Motor neuron (in vitro differentiated cells): Measurements from ENCODE around the gene JMJD6. TPM values are rescaled to one million over a fixed set of nuclear protein-coding genes. Genes with fewer than 3 reads are reported as not detected.
"Not testable (repeated sequence)": the region's sequence is repeated elsewhere in the genome, so short reads cannot be mapped to it uniquely, and the experiment has no call there.

ENCODE experiments used
- ATAC-seq, 8 experiments: fragments of 200-7000 bp; cut with Tn5 transposase; replicated peaks in 6 of 8; 2 replicates each; pipeline ENCODE4 v1.8.0; 2021; ENCODE audit warnings: mild to moderate bottlenecking in 8 of 8, moderate library complexity in 8 of 8
- H3K27ac ChIP-seq, 2 donors: fragments of 250-450 bp; sonication (Bioruptor Pico); 2 replicates each; pipeline ENCODE4 v1.9.0; 2021; ENCODE audit warnings: antibody characterized with exemption in 2 of 2, mild to moderate bottlenecking in 2 of 2, moderate library complexity in 1 of 2
- H3K4me1 ChIP-seq, 2 donors: fragments of 250-450 bp; sonication (Bioruptor Pico); replicated peaks in 1 of 2; 2 replicates each; pipeline ENCODE4 v1.6.1; 2021; ENCODE audit warnings: antibody characterized with exemption in 2 of 2, mild to moderate bottlenecking in 2 of 2, moderate library complexity in 1 of 2
- H3K4me3 ChIP-seq, 5 donors: fragments of 250-450 bp; sonication (Bioruptor Pico); 2 replicates each; pipeline ENCODE4 v1.9.0; 2021; ENCODE audit warnings: antibody characterized with exemption in 5 of 5, mild to moderate bottlenecking in 5 of 5, moderate library complexity in 4 of 5
- WGBS, 10 experiments: fragments of 450-650 bp; shearing (Covaris generic); methylation state at CpG; one replicate each; pipeline ENCODE4 v1.0.0; 2022; 5-methylcytosine and 5-hydroxymethylcytosine counted together
- in situ Hi-C, 9 experiments: fragments of 400-800 bp; cut with MboI; loops; one replicate each; pipeline ENCODE4 v1.15.0; 2021; ENCODE audit warnings: low sequenced_read_pairs in 9 of 9, low pct_unique_long_range_greater_than_20kb in 2 of 9; ENCODE audit not compliant: unreplicated experiment in 9 of 9
- total RNA-seq, 8 experiments: library from RNA; unstranded; fragments of 300-600 nt; gene quantifications; 2 replicates each; pipeline versions ENCODE4 v1.2.3 to v1.2.4, GENCODE V29; 2022

The JMJD6 gene
- total RNA-seq, 8 experiments from 2014 or later, result 20.8 to 45.5 (median 26.5) TPM

GRCh38 chr17:76744747-76745146 is 18.3 kb upstream of the JMJD6 start:
- no peak for ATAC-seq
- in situ Hi-C loops, result no loop called here
- WGBS, 10 experiments, result 87 to 100% (median 100%) methylated on average over 1 to 2 of the region's 2 CpGs; no CpG with 5 or more reads in 4 of the 10 experiments
- Histone ChIP-seq H3K4me3 (no peak overlapping the region), H3K27ac (no peak overlapping the region), H3K4me1 (no peaks in the 10 kb centered on the region)

GRCh38 chr17:76742958-76743357 is 16.6 kb upstream of the JMJD6 start:
- Histone ChIP-seq H3K4me3 (no peak overlapping the region), H3K27ac (no peak overlapping the region), H3K4me1 (peaks cover 0 to 5% of the 10 kb centered on the region in 2 donors)
- no peak for ATAC-seq
- in situ Hi-C loops, result no loop called here

DNA sequence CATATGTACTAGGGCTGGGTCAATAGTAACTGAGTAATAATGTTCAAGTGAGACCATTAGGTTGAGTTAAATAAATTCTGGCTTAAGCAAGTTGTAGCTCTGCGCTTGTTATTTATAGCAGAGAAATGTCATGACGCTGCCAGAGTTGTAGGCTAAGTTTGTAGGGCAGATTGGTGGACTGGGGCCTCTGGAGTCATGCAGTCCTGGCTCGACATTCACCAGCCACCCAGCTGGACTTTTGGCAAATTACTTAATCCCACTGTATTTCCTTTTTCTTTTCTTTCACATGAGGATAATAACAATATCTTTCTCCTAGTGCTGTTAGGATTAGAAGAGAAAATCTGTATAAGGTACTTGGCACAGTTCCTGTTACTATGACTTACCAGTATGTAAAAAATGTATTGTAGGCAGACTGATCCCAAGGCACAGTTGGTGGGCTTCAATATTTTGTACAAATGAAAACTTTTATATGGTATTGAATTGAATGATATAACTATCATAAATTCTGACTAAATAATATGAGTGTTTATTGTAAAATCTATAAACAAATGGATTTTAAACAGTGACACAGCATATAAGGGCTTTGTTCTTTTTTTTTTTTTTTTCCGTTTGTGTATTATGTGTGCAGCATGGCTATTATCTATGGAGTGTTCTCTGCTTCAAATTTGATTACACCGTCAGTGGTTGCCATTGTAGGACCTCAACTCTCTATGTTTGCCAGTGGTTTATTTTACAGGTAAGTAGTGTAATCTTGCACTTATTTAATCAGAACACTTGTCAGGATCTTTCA is 14.1 kb upstream of the JMJD6 start:
- ATAC-seq, result no peak
- WGBS, 10 experiments, result 63 to 100% (median 87%) methylated on average over 1 to 5 of the region's 5 CpGs; no CpG with 5 or more reads in 1 of the 10 experiments
- H3K4me3 ChIP-seq, result no peak overlapping the region
- H3K27ac ChIP-seq, result no peak overlapping the region
- in situ Hi-C loops, result no loop called here
- H3K4me1 ChIP-seq, result peaks cover 0 to 5% of the 10 kb centered on the region in 2 donors

DNA sequence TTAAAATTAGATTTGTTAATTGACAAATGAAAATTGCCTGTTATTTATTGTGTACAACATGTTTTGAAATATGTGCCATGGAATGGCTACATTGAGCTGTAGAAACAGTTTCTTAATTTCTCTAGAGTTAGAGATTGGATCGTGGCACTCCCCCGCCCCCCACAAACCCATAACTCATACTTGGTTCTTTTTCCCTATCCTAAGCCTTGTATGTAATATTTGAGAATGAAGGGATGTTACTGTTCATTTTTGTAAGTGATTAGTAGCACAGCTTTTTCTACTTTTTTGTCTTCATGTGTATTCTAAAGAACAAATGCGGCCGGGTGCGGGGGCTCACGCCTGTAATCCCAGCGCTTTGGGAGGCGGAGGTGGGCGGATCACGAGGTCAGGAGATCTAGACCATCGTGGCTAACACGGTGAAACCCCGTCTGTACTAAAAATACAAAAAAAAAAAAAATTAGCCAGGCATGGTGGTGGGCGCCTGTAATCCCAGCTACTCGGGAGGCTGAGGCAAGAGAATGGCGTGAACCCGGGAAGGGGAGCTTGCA is 13.2 kb upstream of the JMJD6 start:
- WGBS, 10 experiments, result 77 to 100% (median 92%) methylated on average over 1 to 16 of the region's 17 CpGs; no CpG with 5 or more reads in 1 of the 10 experiments
- peak overlapping the region in 2 of 5 donors; percentile 11 to 81 for H3K4me3 ChIP-seq
- ATAC-seq, H3K27ac ChIP-seq, in situ Hi-C loops: not testable (repeated sequence)
- H3K4me1 ChIP-seq, result peaks cover 0 to 12% of the 10 kb centered on the region in 2 donors

DNA sequence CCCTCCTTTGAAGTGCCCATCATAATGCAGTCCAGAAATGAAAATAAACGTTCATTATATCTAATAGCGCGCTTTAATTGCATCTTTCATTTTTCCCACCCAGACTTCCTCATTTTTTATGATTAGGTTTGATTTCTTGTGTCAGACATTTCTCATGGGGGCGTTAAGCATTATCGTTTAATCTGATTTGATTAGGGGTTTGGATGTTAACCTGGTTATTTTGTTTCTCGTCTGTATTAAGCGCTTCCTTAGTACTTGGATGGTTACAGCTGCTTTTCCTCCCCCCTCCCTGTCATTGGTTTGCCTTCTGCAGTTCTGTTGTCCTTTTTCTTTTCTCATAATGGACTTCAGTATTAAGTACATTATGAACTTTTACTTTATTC is 12.1 kb upstream of the JMJD6 start:
- H3K4me1 ChIP-seq, result peaks cover 0 to 22% of the 10 kb centered on the region in 2 donors
- H3K4me3 ChIP-seq, result peak overlapping the region; percentile 67 to 81 (median 80)
- in situ Hi-C loops, result no loop called here
- ATAC-seq, result no peak
- peak overlapping the region in 1 of 2 donors; percentile 97 for H3K27ac ChIP-seq
- 0 to 25% (median 2%) methylated on average over 1 to 7 of the region's 7 CpGs for WGBS, 10 experiments

- 0 to 33% (median 2%) methylated on average over 1 to 21 of the region's 57 CpGs; no CpG with 5 or more reads in 2 of the 10 experiments for WGBS, 10 experiments
- in situ Hi-C loops, result no loop called here
- peaks cover 0 to 25% of the 10 kb centered on the region in 2 donors for H3K4me1 ChIP-seq
- H3K27ac ChIP-seq, result peak within 1 kb of the TSS; percentile 94 to 97
- peak; percentile 65 to 81 (median 74) for ATAC-seq
- H3K4me3 ChIP-seq, result peak within 1 kb of the TSS; percentile 67 to 81 (median 80)
These were observed 11.5 kb upstream of the JMJD6 start, which contains the start of gene MFSD11 for GRCh38 chr17:76737676-76738467. MFSD11 (plus strand) TSS chr17:76738119; CDS start chr17:76738353, 234 bp downstream.

DNA sequence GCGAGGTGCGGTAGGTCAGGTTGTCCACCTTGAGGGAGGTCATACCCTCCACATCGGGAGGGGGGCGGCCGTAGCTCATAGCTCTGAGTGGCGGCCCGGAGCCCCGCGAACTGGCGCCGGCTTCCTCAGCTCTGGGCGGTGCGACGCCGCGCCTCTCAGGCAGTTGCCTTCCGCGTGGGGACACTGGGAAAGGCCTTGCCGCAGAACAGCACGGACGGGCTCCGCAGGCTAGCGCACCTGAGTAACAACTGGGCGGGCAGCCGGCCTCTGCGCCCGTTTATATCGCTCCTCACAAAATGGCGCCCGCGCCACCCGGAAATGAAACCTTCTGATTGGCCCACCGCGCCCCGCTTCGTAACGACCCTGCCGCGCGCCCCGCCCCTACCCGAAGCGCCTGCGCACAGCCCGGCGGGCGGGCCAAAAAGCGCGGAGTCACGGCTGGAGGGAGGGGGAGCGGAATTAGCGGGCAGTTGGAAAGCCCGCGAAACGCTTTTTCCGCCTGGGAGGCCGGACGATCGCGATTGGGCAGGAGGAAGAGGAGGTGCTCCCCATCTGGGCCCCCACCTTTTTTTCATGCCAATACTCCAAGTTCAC is 10.8 kb upstream of the JMJD6 start, which contains the start of gene SRSF2:
SRSF2 (minus strand) TSS at position 250 of the 594 bp plus-strand sequence; CDS start at position 79, 171 bp downstream.
- Histone ChIP-seq H3K4me1 (peaks cover 0 to 25% of the 10 kb centered on the region in 2 donors), H3K4me3 (peak within 1 kb of the TSS; percentile 67 to 81 (median 80)), H3K27ac (peak within 1 kb of the TSS; percentile 94 to 97)
- in situ Hi-C loops, result no loop called here
- WGBS, 10 experiments, result 0 to 3% methylated on average over 1 to 5 of the region's 60 CpGs; no CpG with 5 or more reads in 8 of the 10 experiments
- ATAC-seq, result peak; percentile 65 to 78 (median 74)

DNA sequence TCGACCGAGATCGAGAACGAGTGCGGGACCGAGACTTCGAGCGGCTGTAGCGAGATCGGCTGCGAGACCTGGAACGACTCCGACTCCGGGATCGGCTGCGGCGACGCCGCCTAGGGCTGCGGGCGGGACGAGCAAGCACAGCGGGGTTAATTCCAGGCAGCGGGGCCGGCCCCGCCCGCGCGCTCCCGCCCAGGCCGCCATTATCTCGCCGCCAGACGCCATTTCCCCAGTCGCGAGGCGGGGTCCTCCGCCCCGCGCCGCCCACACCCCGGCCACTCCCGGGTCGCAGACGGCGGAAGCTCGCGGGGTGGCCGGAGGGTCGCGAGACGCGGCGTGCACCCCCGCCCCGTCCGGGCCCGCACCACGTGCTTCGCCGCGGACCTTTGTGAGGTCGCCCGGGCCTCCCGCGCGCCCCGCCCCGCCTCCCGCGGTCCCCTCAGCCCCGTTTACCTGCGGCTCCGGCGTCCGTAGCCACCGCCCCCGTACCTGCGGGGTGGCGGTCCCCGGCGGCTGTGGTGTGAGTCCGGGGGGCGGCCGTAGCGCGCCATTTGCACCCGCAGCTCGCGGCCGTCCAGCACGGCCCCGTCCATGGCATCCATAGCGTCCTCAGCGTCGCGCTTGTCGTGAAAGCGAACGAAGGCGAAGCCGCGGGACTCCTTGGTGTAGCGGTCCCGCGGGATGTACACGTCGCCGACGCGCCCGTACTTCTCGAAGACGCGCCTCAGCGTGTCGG is 10.1 kb upstream of the JMJD6 start:
- peak overlapping the region; percentile 90 to 97 for H3K27ac ChIP-seq
- in situ Hi-C loops, result no loop called here
- peak; percentile 13 to 38 (median 27) for ATAC-seq
- H3K4me1 ChIP-seq, result peaks cover 0 to 25% of the 10 kb centered on the region in 2 donors
- H3K4me3 ChIP-seq, result peak overlapping the region; percentile 67 to 81 (median 80)
- WGBS, 10 experiments, result 0 to 7% (median 0%) methylated on average over 6 to 17 of the region's 117 CpGs; no CpG with 5 or more reads in 5 of the 10 experiments

DNA sequence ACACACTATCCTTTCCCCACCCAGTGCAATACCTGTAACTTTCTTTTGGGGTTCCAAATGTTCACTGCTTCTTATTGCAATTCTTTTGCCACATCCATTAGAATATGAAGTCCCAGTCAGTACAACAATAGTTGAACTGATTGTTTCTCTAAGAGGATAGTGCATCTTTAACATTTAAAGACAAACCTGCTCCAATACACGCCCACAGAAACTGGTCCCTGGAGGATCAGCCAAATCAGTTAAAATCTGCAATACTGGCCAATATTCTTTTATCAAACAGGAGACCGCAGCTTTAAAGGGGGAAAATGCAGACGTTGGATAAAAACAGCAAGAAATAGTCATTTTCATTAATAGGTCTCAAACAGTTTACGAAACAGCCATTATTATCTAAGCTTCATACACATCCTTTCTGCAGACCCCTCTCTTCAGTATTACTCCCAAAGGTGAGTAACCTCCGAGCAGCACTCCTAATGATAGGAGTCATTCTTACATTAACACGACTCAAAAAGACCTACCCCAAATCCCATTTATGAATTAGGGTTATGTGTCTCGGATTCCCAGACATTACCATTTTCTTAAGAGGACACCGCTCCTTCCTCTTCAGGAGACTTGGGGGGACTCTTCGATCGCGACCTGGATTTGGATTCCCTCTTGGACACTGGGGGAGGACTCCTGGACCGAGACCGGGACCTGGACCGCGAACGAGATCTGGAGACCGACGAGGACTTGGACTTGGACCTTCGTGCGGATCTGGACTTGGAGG is 9.4 kb upstream of the JMJD6 start:
- Histone ChIP-seq H3K4me1 (peaks cover 0 to 25% of the 10 kb centered on the region in 2 donors), H3K4me3 (peak overlapping the region; percentile 67 to 81 (median 80)), H3K27ac (peak overlapping the region; percentile 90 to 97)
- in situ Hi-C loops, result no loop called here
- ATAC-seq, result no peak
- WGBS, 10 experiments, result 0 to 4% (median 0%) methylated on average over 1 to 11 of the region's 20 CpGs

DNA sequence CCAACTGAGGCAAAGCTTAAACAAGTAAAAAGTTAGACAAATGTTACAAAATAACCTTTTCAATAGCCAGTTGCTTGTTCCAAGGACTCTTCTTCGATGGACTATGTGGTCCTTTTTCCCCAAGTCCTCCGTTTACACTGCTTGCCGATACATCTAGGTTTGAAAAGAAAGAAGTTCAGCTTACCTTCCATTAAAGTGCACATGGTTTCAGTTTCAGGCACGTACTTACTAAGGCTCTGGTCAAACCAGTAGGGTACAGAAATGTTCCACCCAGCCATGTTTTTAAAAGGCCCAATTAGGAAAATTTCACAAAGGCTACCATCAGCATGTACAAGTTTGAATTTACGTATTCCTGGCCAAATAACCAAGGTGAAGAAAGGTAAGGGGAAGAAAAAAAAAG is 8.6 kb upstream of the JMJD6 start:
- peaks cover 0 to 25% of the 10 kb centered on the region in 2 donors for H3K4me1 ChIP-seq
- no peak overlapping the region for H3K27ac ChIP-seq
- H3K4me3 ChIP-seq, result peak overlapping the region; percentile 67 to 81 (median 80)
- in situ Hi-C loops, result no loop called here
- 0 to 25% (median 11%) methylated on average over 2 to 5 of the region's 5 CpGs for WGBS, 10 experiments
- no peak for ATAC-seq

GRCh38 chr17:76734080-76734840 is 7.9 kb upstream of the JMJD6 start:
- Histone ChIP-seq H3K4me1 (peaks cover 0 to 20% of the 10 kb centered on the region in 2 donors), H3K4me3 (peak overlapping the region; percentile 67 to 81 (median 80)), H3K27ac (no peak overlapping the region)
- in situ Hi-C loops, result no loop called here
- WGBS, 10 experiments, result 18 to 89% (median 50%) methylated on average over 2 to 8 of the region's 8 CpGs
- ATAC-seq, result no peak
